GM12891 (cell line): ENCODE measurements around the gene CCDC137.

Experiments
- DNase-seq: peaks from one replicate; pipeline ENCODE4 v3.0.0; 2011; ENCODE audit warnings: low spot score; ENCODE audit not compliant: insufficient read length
- FAIRE-seq: peaks from 2 replicates; lab custom pipeline; 2011; peaks lifted over from hg19 to GRCh38; lab: Jason Lieb, UNC
- PAX5 ChIP-seq: IDR thresholded peaks from 2 replicates; pipeline ENCODE4 v1.6.1; 2011; ENCODE audit warnings: low read length, moderate library complexity, mild to moderate bottlenecking; ENCODE audit not compliant: insufficient read depth, severe bottlenecking
- POLR2A ChIP-seq: IDR thresholded peaks from 2 replicates; pipeline ENCODE4 v1.6.1; 2011; ENCODE audit warnings: low read depth, low read length, control low read depth
- POLR2AphosphoS5 ChIP-seq: IDR thresholded peaks from 2 replicates; pipeline ENCODE4 v1.6.1; 2011; ENCODE audit warnings: low read depth, low read length, control low read depth
- POU2F2 ChIP-seq: IDR thresholded peaks from 2 replicates; pipeline ENCODE4 v1.6.1; 2011; ENCODE audit warnings: low read depth, mild to moderate bottlenecking, control low read depth, low read length, moderate library complexity
- SPI1 ChIP-seq: IDR thresholded peaks from 2 replicates; pipeline ENCODE4 v1.6.1; 2011; ENCODE audit warnings: low read depth, low read length, control low read depth
- TAF1 ChIP-seq: IDR thresholded peaks from 2 replicates; pipeline ENCODE4 v1.6.1; 2011; ENCODE audit warnings: low read depth, low read length, control low read depth

The CCDC137 gene

DNA sequence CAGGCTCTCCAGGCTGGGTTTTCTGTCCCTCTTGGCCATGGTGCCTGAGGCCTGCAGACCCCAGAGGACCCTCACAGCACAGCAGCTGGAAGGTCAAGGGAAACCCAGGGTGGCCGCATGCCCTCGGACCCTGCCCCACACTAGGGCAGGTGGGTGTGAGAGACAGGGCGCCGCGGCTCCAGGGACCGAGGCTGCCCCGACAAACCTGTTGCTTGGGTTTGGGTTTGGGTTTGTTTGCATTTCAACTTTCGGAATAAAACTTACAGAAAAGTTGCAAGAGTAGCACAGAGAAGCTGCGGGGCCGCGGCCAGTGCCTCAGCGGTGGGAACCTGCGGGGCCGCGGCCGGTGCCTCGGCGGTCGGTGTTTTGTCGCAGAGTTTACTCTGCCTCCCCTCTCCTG, 25.1 kb downstream of the CCDC137 start:
- FAIRE-seq = no peak
- no peak for TF ChIP-seq SPI1
- no peak for TF ChIP-seq POU2F2
- no peak for TF ChIP-seq POLR2A
- no peak for TF ChIP-seq POLR2AphosphoS5
- TF ChIP-seq PAX5 = no peak
- no peak for TF ChIP-seq TAF1
- no peak for DNase-seq

DNA sequence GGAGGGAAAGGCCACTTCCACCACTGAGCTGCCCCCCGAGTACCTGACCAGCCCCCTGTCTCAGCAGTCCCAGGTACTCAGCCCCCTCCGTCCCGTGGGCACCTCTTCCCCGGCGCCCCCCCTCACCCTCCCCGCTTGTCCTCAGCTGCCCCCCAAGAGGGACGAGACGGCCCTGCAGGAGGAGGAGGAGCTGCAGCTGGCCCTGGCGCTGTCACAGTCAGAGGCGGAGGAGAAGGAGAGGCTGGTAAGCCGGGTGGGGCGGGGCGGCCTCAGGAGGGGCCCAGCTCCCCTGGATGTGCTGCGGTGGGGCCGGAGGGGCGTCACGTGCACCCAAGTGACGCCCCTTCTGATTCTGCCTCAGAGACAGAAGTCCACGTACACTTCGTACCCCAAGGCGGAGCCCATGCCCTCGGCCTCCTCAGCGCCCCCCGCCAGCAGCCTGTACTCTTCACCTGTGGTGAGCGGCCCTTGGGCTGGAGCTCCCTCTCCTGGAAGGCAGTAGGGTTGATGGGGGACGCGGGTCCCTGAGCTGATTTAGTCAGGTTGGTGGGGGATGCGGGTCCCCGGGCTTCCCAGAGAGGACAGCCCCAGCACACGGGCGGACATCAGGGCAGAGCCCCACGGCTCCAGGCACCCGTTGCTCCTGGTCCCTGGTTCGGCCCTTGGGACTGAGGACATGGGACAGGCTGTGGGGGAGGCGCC, 27.1 kb downstream of the CCDC137 start:
- TF ChIP-seq POU2F2 (no peak), POLR2AphosphoS5 (no peak), SPI1 (no peak), PAX5 (no peak), TAF1 (no peak), POLR2A (no peak)
- no peak for FAIRE-seq
- DNase-seq = no peak

DNA sequence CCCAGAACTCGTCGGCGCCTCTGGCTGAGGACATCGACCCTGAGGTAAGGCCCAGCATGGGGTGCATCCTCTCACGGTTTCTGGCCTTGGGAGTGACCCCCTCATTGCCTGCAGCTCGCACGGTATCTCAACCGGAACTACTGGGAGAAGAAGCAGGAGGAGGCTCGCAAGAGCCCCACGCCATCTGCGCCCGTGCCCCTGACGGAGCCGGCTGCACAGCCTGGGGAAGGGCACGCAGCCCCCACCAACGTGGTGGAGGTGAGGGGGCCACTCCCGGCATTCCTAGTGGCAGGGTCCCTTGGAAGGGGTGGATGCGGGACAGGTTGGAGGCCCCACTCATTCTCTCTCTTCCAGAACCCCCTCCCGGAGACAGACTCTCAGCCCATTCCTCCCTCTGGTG, 28.3 kb downstream of the CCDC137 start:
- FAIRE-seq = no peak
- DNase-seq = no peak
- no peak for TF ChIP-seq POLR2AphosphoS5
- no peak for TF ChIP-seq POLR2A

DNA sequence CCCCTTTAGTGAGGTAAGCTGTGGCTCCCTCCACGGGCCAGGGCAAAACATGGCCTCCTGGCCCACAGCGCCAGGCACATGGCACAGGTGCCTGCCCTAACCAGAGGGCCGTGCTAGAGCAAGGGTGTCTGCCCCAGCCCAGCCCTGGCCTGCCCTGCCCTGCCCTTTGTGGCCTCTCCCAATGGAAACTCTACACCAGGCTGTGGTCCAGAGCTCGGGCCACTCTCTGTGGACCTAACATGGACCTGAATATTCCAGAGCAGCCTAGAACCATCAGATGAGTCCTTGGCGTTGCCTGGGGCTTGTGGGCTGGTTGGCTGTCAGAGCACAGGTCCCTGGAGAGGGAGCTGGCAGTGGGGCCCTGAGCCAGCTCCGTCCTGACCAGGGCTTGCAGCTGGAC, 28.7 kb downstream of the CCDC137 start:
- FAIRE-seq (no peak), DNase-seq (no peak)
- TF ChIP-seq PAX5 (no peak), SPI1 (no peak), POLR2A (no peak), POU2F2 (no peak), TAF1 (no peak), POLR2AphosphoS5 (no peak)

DNA sequence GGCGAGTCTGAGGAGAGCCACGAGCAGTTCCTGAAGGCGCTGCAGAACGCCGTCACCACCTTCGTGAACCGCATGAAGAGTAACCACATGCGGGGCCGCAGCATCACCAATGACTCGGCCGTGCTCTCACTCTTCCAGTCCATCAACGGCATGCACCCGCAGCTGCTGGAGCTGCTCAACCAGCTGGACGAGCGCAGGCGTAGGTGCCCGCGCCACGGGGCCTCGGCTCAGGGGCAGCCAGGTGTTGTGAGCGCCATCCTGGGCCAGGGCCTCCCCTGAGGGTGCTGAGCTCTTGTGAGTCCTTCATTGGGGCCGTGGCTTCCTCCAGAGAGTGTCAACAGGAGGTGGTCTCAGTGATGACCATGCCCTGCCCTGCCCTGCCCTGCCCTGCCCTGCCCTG, 29.3 kb downstream of the CCDC137 start:
- no peak for FAIRE-seq
- TF ChIP-seq PAX5 = no peak
- TF ChIP-seq SPI1 = no peak
- no peak for TF ChIP-seq POLR2AphosphoS5
- TF ChIP-seq POU2F2 = no peak
- no peak for TF ChIP-seq POLR2A
- no peak for DNase-seq

DNA sequence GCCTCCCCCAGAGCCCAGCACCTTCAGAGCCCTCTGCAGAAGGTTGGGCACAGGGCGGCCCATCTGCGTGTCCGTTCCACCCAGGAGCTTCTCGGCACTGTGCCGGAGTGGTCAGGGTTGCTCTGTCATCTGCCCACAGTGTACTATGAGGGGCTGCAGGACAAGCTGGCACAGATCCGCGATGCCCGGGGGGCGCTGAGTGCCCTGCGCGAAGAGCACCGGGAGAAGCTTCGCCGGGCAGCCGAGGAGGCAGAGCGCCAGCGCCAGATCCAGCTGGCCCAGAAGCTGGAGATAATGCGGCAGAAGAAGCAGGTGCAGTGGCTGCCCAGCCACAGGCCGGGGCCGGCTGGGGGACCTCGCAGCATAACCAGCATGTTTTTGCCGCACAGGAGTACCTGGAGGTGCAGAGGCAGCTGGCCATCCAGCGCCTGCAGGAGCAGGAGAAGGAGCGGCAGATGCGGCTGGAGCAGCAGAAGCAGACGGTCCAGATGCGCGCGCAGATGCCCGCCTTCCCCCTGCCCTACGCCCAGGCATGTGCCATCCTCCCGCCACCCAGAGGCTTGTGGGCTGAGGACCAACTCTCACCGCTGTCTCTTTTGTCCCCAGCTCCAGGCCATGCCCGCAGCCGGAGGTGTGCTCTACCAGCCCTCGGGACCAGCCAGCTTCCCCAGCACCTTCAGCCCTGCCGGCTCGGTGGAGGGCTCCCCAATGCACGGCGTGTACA, 29.8 kb downstream of the CCDC137 start:
- FAIRE-seq = no peak
- TF ChIP-seq TAF1 (no peak), POLR2A (no peak), SPI1 (no peak), POLR2AphosphoS5 (no peak), PAX5 (no peak), POU2F2 (no peak)
- DNase-seq = no peak

DNA sequence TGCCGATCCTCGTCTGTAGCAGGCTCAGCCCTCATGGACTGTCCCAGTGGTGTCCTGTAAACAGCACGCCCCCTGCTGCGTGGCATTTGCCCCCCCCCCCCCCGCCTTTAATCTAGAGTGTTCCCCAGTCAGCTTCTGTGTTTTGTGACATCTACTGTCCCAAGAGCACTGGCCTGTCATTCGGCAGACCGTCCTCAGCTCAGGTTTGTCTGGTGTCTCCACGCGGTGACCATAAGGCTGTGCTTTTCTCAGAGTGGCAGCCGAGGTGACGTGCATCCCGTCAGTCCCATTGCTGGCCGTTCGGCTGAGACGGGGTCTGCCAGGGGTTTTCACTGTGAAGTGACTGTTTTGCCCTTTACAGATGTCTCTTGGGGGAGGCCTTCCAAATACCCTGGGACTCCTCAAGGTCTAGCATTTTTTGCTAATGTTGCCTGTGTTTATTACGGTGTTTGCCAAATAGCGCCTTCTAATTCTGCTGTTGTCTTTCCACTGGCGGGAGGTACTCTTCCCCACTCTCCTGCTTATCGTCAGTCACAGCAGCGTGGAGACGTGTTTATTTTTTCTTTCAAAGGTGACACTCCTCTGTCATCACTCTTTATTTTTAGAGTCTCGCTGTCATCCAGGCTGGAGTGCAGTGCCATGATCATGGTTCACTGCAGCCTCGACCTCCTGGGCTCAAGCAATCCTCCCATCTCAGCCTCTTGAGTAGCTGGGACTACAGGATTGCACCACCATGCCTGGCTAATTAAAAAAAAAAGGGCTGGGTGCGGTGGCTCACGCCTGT, 30.9 kb downstream of the CCDC137 start:
- DNase-seq (no peak), FAIRE-seq (no peak)
- TF ChIP-seq POLR2A (no peak), POLR2AphosphoS5 (no peak), SPI1 (no peak)

DNA sequence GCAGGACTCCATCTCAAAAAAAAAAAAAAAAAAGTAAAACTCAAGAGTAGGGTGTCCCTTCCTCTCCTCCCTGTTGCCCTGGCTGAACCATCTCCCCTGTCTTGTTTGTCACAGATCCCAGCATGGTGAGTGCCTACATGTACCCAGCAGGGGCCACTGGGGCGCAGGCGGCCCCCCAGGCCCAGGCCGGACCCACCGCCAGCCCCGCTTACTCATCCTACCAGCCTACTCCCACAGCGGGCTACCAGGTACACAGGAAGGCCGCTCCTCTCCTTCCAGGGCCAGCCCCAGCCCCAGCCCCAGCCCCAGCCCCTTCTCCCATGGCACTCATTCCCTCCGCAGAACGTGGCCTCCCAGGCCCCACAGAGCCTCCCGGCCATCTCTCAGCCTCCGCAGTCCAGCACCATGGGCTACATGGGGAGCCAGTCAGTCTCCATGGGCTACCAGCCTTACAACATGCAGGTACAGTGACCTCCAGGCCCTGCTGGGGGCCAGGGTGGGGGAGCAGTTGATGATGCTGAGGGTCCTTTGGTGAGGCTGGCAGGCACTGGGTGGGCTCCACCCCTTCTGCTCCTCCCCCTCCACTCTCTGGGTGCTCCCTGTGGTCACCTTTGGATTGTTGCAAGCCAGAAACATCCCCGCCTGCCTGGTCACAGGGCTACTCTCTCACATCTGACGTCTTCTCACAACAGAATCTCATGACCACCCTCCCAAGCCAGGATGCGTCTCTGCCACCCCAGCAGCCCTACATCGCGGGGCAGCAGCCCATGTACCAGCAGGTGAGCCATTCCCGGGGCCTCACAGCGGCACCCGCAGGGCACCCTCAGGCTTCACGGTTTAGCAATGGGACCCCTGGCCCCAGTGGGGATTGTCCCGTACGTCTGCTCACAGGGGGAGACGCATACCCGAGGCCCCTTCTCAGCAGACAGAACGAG, 34.1 kb downstream of the CCDC137 start:
- DNase-seq (no peak), FAIRE-seq (no peak)

DNA sequence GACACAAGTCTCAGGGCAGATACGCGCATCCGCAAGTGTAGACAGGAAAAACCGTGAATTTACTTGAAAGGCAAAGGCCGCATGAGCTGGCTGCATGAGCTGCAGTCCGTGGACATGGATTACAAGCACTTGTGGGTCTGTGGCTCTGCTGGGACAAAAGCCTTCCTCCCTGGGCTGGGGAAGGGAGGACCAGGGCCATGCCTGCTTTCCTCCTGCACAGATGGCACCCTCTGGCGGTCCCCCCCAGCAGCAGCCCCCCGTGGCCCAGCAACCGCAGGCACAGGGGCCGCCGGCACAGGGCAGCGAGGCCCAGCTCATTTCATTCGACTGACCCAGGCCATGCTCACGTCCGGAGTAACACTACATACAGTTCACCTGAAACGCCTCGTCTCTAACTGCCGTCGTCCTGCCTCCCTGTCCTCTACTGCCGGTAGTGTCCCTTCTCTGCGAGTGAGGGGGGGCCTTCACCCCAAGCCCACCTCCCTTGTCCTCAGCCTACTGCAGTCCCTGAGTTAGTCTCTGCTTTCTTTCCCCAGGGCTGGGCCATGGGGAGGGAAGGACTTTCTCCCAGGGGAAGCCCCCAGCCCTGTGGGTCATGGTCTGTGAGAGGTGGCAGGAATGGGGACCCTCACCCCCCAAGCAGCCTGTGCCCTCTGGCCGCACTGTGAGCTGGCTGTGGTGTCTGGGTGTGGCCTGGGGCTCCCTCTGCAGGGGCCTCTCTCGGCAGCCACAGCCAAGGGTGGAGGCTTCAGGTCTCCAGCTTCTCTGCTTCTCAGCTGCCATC, 34.9 kb downstream of the CCDC137 start:
- no peak for FAIRE-seq
- TF ChIP-seq SPI1 = no peak
- TF ChIP-seq POLR2A = peak; percentile 59
- no peak for TF ChIP-seq PAX5
- no peak for TF ChIP-seq TAF1
- TF ChIP-seq POU2F2 = 0 out of 2 replicates have a peak, but pooled peaks have one; percentile 11
- TF ChIP-seq POLR2AphosphoS5 = peak; percentile 17; the same call in 1 of the 2 replicates
- no peak for DNase-seq

More for the DNA sequence above, 34.1 kb downstream of the CCDC137 start:
- TF ChIP-seq POLR2AphosphoS5 (no peak), PAX5 (no peak), SPI1 (no peak), POLR2A (no peak), POU2F2 (no peak), TAF1 (no peak)
